Measurements from ENCODE around the gene ZNF574. TPM values are rescaled to one million over a fixed set of nuclear protein-coding genes. Genes with fewer than 3 reads are reported as not detected.

ZNF574 gene
- total RNA-seq, 1 donor from 2014 or later = 20.0 TPM

GRCh38 chr19:42130254-42130573 lies 54.2 kb downstream of the ZNF574 start:
- no peak for DNase-seq (ENCODE audit: low read depth)
- no peak overlapping the region for H3K9ac ChIP-seq (ENCODE audit: low read length)
- H3K4me3 ChIP-seq (ENCODE audit: insufficient read depth, low read depth, low read length) = no peak overlapping the region
- no peak overlapping the region for H3K27ac Mint-ChIP-seq (ENCODE audit: unreplicated experiment)
- TF ChIP-seq EZH2 (IDR thresholded peaks at IDR 0.05; ENCODE audit: insufficient read depth, low read length) (no peak), CTCF (IDR thresholded peaks at IDR 0.05; ENCODE audit: insufficient read depth, low read depth, low read length) (no peak)
- peak overlapping the region; percentile 18 for H3K4me2 ChIP-seq (ENCODE audit: low read length)
- peaks cover 22% of the 10 kb centered on the region for H3K4me1 ChIP-seq (ENCODE audit: insufficient read depth, low read length)
- peaks cover 10% of the 10 kb centered on the region for H3K27me3 Mint-ChIP-seq (ENCODE audit: low read depth, unreplicated experiment)
- no peak overlapping the region for H3K4me3 Mint-ChIP-seq (ENCODE audit: unreplicated experiment)
- H3K36me3 ChIP-seq (ENCODE audit: insufficient read depth, low read length) = no peaks in the 10 kb centered on the region
- no peaks in the 10 kb centered on the region for H4K20me1 ChIP-seq (ENCODE audit: insufficient read depth, low read length)
- peaks cover 2% of the 10 kb centered on the region for H3K36me3 Mint-ChIP-seq (ENCODE audit: low read depth, unreplicated experiment)
- H3K4me1 Mint-ChIP-seq (ENCODE audit: low read depth, unreplicated experiment) = peaks cover 15% of the 10 kb centered on the region
- H3K9me3 Mint-ChIP-seq (ENCODE audit: unreplicated experiment) = peaks cover 1% of the 10 kb centered on the region
- H3K79me2 ChIP-seq (ENCODE audit: insufficient read depth, low read length) = no peaks in the 10 kb centered on the region
- H3K9me3 ChIP-seq (ENCODE audit: insufficient read depth, low read depth, low read length) = no peaks in the 10 kb centered on the region
- no peaks in the 10 kb centered on the region for H3K27me3 ChIP-seq (ENCODE audit: insufficient read depth, low read length)
- no peak for FAIRE-seq
- H3K27ac ChIP-seq (ENCODE audit: low read depth, low read length) = no peak overlapping the region
- H2AFZ ChIP-seq (ENCODE audit: low read depth, low read length) = no peak overlapping the region

Other genes with a start within 250 kb of the ZNF574 start
- not detected in 2 replicates for gene LYPD4, start 231.5 kb upstream of the ZNF574 start, total RNA-seq
- gene DMRTC2, start 231.1 kb upstream of the ZNF574 start, total RNA-seq = not detected in 2 replicates
- gene RPS19, start 215.9 kb upstream of the ZNF574 start, total RNA-seq = 2,868 and 3,078 TPM in 2 replicates
- 0.30 and 0.41 TPM in 2 replicates for gene CD79A, start 198.9 kb upstream of the ZNF574 start, total RNA-seq
- gene ARHGEF1, start 193.0 kb upstream of the ZNF574 start, total RNA-seq = 69.8 and 73.1 TPM in 2 replicates
- 0.36 and 0.41 TPM in 2 replicates for gene ERFL, start 147.7 kb upstream of the ZNF574 start, total RNA-seq
- 257 and 278 TPM in 2 replicates for gene RABAC1, start 116.8 kb upstream of the ZNF574 start, total RNA-seq
- 3.4 and 3.9 TPM in 2 replicates for gene ATP1A3, start 81.9 kb upstream of the ZNF574 start, total RNA-seq
- 9.2 and 12.1 TPM in 2 replicates for gene GRIK5, start 6.0 kb upstream of the ZNF574 start, total RNA-seq
- 7.7 and 8.3 TPM in 2 replicates for gene POU2F2, start 56.3 kb downstream of the ZNF574 start, total RNA-seq
- gene DEDD2, start 141.5 kb downstream of the ZNF574 start, total RNA-seq = 24.4 and 26.1 TPM in 2 replicates
- gene ZNF526, start 144.1 kb downstream of the ZNF574 start, total RNA-seq = 20.2 and 21.6 TPM in 2 replicates
- gene GSK3A, start 166.4 kb downstream of the ZNF574 start, total RNA-seq = 49.5 and 50.3 TPM in 2 replicates
- 108 TPM in 2 replicates for gene ERF, start 179.0 kb downstream of the ZNF574 start, total RNA-seq
- gene CIC, start 193.1 kb downstream of the ZNF574 start, total RNA-seq = 73.4 and 78.5 TPM in 2 replicates
- gene PRR19, start 226.0 kb downstream of the ZNF574 start, total RNA-seq = 1.3 and 1.4 TPM in 2 replicates
- 44.1 and 51.8 TPM in 2 replicates for gene PAFAH1B3, start 226.5 kb downstream of the ZNF574 start, total RNA-seq
- 0.70 TPM in 1 of 2 replicates, not detected in the other for gene TMEM145, start 237.1 kb downstream of the ZNF574 start, total RNA-seq
- 42.0 and 45.7 TPM in 2 replicates for gene MEGF8, start 249.5 kb downstream of the ZNF574 start, total RNA-seq

Data from astrocyte (in vitro differentiated cells and primary cell).